Stimulated activated CD4-positive, alpha-beta T cell treated with anti-CD3 and anti-CD28 coated beads, Interleukin-2, amount 100 ng/mL, for 4 hours (primary cell): ENCODE results near the gene CTXND2.
"Not testable (repeated sequence)": the region's sequence is repeated elsewhere in the genome, so short reads cannot be mapped to it uniquely, and the experiment has no call there.

Experiments used
- DNase-seq: peaks from one replicate; pipeline ENCODE4 v3.0.0-alpha.2; 2020; ENCODE audit warnings: low read depth

CTXND2 gene

GRCh38 chr1:150893336-150893913, 6.5 kb downstream of the CTXND2 start:
- no peak for DNase-seq

DNA sequence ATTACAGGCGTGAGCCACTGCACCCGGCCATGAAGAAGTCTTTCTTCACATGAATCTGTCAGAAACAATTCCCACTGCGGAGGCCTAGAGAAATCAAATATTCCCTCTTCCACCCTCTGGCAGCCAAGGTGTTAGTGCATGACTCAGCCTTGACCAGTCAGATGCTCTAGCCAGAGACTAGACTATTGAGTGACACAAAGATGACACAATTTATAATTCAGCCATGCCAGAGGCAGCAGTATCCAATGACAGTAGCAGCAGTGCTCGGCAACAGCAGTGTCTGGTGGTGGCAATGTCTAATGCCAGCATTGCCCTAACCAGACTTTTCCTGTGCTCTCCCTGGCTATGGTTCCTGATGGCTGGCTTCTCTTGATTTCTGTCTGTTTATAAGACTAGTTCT, 8.7 kb downstream of the CTXND2 start:
- DNase-seq, result no peak

DNA sequence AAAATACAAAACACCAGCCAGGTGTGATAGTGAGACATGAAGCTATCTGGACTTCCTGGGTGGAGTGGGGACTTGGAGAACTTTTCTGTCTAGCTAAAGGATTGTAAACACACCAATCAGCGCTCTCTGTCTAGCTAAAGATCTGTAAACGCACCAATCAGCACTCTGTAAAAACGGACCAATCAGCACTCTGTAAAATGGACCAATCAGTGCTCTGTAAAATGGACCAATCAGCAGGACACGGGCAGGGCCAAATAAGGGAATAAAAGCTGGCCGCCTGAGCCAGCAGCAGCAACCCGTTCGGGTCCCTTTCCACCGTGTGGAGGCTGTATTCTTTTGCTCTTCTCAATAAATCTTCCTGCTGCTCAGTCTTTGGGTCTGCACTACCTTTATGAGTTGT, 12.9 kb downstream of the CTXND2 start:
- not testable (repeated sequence) for DNase-seq

- no peak for DNase-seq
Measured at GRCh38 chr1:150902346-150902745, 15.4 kb downstream of the CTXND2 start.

DNA sequence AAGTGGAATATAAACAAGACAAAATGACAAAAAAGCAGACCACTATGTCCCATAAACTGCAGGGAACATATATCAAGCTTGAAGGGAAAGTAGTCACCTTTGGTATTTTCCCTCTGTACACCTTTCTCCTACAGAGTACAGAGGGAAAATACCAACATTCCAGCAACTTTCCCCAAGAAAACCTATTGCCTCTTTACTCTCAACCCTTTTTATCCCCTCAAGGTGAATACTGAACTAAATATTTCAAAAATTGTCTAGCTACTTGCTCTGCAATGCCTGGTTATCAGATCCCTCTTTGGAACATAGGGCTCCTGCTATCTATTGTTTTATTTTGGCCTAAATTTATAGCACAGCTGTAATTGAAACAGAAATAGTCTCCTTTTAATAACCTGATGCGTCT, 15.8 kb downstream of the CTXND2 start:
- DNase-seq, result no peak

DNA sequence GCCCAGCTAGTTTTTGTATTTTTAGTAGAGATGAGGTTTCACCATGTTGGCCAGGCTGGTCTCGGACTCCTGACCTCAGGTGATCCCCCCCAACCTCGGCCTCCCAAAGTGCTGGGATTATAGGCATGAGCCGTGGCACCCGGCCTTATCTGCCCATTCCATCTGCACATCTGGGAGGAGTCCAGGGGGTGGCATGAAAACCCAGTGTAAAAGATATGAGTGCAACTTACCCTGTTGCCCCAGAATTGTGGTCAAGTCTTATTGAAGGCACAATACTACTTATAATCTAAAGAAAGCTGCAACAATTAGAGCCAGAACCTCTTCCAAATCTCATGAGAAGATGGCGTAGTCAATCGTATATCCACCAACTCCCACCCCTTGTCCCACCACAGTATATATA, 18.4 kb downstream of the CTXND2 start:
- DNase-seq, result no peak

DNA sequence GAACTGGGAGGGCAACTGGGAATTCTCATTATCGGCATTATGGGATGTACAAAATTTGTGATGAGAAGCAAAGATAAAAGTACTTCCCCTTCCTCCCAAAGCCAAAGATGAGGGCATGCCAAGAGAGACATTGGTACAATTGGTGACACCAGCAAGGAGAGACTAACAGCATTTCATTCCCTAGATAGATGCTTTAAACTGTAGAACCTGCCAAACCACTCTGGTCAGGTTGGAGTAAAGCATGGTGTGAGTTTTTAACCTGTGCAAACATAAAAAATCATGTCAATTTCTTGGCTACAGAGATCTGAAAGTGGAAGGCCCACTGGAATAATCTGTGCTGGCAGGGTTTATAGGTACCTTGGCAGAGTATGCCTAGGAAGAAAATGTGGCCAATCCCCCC, 19.4 kb downstream of the CTXND2 start:
- no peak for DNase-seq

DNA sequence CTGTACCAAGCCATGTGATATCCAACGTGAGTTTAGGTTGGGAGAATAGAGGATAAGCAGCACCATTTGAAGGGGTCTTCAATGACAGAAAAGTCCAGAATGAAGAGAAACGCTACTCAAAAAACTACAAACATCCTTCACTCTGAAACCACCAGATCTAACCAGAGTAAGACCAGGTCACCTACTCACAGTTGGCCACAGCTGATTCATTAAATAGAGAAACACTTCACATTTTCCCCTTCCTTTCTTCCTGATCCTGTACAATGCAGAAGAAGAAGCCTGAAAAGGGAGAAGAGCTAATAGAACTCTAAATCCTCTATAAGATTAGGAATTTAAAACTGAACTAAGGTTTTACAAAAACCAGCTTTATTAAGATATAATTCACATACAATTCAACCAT, 19.9 kb downstream of the CTXND2 start:
- no peak for DNase-seq

DNA sequence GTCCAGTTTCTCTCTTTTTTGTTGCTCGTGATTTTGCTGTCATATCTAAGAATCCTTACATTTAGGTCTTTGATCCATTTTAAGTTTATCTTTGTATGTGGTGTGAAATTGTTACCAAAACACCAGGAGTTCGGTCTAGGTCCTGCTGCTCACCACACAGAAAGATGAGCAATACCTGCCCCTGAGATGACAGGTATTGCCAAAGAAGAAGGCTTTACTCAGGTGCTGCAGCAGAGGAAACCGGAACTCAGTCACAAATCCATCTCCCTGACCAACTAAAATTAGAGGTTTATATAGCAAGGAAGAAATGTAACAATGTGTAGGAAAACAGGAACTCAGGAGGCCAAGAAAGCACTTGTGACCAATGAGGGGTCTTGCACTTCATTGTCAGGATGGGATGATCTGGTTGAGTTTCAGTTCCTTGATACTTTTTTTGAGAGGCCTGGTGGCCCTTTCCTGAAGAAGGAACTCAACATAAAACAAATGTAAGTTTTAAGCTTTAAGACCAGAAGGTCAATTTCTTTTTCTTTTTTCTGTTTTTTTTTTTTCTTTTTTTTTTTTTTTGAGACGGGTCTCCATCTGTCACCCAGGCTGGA, 22.7 kb downstream of the CTXND2 start:
- DNase-seq, result no peak

DNA sequence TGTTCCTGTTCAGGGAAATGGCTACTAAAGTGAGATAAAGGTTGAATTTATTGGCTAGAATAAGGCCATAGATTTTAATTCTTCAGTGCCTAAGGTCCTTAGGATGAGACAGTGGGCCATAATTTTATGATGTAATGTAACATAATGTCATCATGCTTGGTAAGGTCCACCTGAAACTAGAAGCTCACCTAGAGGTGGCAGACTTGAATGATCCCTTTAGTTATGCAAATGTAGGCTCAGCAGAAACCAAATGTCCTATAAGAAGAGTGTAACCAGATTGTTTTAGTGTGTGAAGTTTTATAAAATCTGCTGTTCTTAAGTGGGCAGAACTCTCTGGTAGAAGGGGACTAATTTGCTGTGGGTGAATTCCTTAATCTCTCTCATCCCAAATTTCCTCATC, 25.7 kb downstream of the CTXND2 start:
- DNase-seq, result no peak

DNA sequence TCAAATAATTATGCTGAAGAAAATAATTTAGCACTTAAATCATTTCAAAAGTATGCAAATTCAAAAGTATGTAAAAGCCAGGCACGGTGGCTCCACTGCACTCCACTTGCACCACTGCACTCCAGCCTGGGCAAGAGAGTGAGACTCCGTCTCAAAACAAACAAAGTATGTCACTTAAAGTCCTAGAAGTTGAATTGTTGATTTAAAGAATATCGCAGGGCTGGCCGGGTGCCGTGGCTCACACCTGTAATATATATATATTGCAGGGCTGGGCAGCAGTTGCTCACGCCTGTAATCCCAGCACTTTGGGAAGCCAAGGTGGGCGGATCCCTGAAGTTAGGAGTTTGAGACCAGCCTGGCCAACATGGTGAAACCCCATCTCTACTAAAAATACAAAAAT, 30.5 kb downstream of the CTXND2 start:
- no peak for DNase-seq

DNA sequence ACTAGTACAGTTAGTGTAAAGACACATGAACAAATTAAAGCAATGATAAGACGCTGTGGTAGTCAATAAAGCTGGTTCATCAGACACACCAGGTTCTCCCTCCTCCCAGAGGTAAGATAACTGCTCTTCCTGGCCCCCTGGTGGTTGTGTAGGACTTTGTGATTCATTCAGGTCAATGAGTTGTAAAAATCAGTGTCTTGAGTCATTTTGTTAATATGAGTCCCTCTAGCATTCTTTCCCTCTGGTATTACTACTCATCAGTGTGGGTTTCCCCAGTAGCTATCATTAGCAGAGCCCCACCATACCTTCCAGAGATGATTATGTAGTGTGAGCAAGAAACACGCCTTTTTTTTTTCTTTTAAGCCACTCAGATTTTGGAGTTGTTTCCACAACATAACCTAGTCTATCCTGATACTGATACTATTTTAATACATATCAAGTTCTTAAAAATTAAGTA, 35.6 kb downstream of the CTXND2 start:
- peak; percentile 77 for DNase-seq

DNA sequence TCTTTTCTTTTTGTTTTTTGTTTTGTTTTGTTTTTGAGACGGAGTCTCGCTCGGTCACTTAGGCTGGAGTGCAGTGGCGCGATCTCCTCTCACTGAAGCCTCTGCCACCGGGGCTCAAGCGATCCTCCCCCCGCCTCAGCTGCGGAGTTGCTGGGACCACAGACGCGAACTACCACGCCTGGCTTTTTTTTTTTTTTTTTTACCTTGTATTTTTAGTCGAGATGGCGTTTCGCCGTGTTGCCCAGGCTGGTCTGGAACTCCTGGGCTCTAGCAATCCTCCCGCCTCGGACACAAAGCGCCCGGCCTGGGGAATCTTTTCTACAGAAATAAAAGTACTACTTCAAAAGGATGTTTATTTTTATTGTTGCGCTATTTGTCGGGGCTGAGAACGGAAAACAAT, 38.1 kb downstream of the CTXND2 start:
- no peak for DNase-seq

DNA sequence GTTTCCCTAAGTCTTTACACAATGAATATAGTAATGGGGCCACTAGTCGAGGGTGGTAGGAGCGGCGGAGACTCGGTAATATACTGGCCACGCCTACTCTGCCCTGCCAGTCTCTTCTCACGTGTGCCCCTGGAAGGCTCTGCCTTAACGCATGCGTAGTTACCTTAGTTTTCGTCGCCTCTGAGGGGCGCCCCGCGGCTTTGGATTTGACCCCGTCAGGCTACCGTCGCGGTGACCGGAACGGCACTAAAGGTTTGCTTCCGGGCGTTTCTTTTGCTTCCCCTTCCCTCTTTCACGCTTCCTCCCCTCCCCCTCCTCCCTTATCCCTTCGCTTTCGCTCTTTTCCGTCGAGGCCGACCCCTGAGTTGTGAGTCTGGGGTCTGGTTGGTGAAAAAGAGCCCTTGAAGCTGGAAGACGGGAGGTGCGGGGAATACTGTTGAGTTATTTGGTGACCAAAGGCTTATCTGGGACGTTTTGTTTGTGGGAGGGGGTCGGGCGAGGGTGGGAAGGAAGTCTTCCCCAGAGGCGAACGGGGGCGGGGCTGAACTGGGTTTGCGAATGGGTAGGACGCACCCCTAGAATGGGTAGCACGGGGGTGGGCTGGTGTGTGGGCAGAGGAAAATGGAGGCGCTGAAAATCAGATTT, 39.3 kb downstream of the CTXND2 start, which contains the start of gene SETDB1:
Gene SETDB1 (plus strand): TSS at position 267 of the 645 bp plus-strand sequence. CDS start 1,352 bp downstream, outside the sequence.
- peak; percentile 91 for DNase-seq

DNA sequence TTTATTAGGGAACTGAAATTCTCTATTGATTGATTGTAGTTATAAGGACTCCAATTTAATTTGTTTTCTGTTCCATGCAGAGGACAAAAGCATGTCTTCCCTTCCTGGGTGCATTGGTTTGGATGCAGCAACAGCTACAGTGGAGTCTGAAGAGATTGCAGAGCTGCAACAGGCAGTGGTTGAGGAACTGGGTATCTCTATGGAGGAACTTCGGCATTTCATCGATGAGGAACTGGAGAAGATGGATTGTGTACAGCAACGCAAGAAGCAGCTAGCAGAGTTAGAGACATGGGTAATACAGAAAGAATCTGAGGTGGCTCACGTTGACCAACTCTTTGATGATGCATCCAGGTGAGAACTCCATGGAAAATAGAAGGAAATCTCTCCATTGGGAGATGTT, 40.7 kb downstream of the CTXND2 start:
- DNase-seq, result no peak

GRCh38 chr1:150928286-150928685, 41.4 kb downstream of the CTXND2 start:
- no peak for DNase-seq

GRCh38 chr1:150928775-150929174, 41.8 kb downstream of the CTXND2 start:
- not testable (repeated sequence) for DNase-seq

DNA sequence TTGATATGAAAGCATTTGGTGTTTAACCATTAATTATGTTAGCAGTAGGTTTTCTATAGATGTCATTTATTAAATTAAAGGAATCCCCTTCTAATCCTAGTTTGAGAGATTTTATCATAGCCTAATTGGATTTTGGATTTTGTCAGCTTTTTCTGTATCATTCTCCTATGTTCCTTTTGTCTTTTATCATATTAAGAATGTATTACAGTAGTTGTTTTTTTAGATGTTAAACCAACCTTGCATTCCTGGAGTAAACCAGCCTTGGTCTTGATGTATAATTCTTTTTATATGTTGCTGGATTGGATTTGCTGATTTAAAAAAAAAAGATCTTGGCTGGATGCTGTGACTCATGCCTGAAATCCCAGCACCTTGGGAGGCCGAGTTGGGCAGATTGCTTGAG, 44.8 kb downstream of the CTXND2 start:
- DNase-seq, result no peak

GRCh38 chr1:150944856-150945255, 57.9 kb downstream of the CTXND2 start:
- no peak for DNase-seq

GRCh38 chr1:150954708-150955107, 67.8 kb downstream of the CTXND2 start:
- DNase-seq, result no peak

DNA sequence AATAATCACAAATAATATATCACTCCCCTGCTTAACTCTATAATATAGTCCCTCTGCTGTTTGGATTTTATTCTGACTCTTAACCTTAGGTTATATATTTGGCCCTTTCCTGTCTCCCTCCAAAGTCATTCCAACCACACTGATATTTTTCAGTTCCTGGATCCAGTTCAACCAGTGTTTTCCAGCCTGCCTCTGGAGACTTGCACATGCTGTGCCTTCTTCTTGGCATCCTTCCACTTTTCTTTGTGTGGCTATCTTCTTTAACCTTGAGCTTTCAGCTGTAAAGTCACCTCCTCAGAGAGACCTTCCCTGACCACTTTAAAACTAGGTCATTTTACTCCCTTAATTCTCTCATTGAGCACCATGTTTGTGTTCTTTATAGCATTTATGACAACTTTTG, 68.3 kb downstream of the CTXND2 start:
- no peak for DNase-seq

DNA sequence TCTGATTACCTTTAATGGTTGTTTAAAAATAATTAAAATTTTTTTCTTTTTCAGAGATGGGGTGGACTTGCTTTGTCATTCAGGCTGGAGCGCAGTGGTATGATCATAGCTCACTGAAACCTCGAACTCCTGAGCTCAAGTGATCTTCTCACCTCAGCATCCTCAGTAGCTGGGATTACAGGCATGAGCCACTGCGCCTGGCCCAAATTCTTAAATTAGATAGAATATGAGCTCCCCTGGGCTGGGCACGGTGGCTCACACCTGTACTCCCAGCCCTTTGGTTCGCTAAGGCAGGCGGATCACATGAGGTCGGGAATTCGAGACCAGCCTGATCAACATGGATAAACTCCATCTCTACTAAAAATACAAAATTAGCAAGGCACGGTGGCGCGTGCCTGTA, 70.7 kb downstream of the CTXND2 start:
- DNase-seq, result no peak

DNA sequence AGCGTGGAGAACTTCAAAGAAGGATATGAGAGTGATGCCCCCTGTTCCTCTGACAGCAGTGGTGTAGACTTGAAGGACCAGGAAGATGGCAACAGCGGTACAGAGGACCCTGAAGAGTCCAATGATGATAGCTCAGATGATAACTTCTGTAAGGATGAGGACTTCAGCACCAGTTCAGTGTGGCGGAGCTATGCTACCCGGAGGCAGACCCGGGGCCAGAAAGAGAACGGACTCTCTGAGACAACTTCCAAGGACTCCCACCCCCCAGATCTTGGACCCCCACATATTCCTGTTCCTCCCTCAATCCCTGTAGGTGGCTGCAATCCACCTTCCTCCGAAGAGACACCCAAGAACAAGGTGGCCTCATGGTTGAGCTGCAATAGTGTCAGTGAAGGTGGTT, 73.7 kb downstream of the CTXND2 start:
- no peak for DNase-seq

GRCh38 chr1:150961756-150962155, 74.8 kb downstream of the CTXND2 start:
- no peak for DNase-seq
